Endometrial microvascular endothelial cells (primary cell): ENCODE measurements around the gene IGSF23. TPM values are rescaled to one million over a fixed set of nuclear protein-coding genes. Genes with fewer than 3 reads are reported as not detected.

Source experiments
- in situ Hi-C: cut with HindIII; loops from 2 replicates; pipeline ENCODE4 v1.10.0; 2017; ENCODE audit warnings: low sequenced_read_pairs, low pct_unique_long_range_greater_than_20kb; ENCODE audit errors: inconsistent ontology term
- total RNA-seq: library from RNA; depleted of rRNA; stranded (reverse); fragments of >200 nt; gene quantifications from one replicate; pipeline ENCODE4 v1.2.3, GENCODE V29; 2015; ENCODE audit errors: inconsistent ontology term

Gene IGSF23
- total RNA-seq, 1 donor from 2014 or later: not detected

- in situ Hi-C loops: no loop called here
These were observed 21.4 kb downstream of the IGSF23 start for GRCh38 chr19:44634785-44635184.

GRCh38 chr19:44635581-44636438, 22.4 kb downstream of the IGSF23 start:
- in situ Hi-C loops: no loop called here

GRCh38 chr19:44636439-44637389, 23.4 kb downstream of the IGSF23 start:
- in situ Hi-C loops: no loop called here

GRCh38 chr19:44637390-44637764, 24.0 kb downstream of the IGSF23 start:
- in situ Hi-C loops: no loop called here

GRCh38 chr19:44640518-44640917, 27.2 kb downstream of the IGSF23 start:
- in situ Hi-C loops: no loop called here

- in situ Hi-C loops: no loop called here
These were observed 28.3 kb downstream of the IGSF23 start for GRCh38 chr19:44641501-44642265.

- in situ Hi-C loops: no loop called here
These were observed 29.0 kb downstream of the IGSF23 start for GRCh38 chr19:44642377-44642776.

GRCh38 chr19:44643605-44644401, 30.4 kb downstream of the IGSF23 start, which contains the start of gene PVR:
Gene PVR (plus strand): TSS chr19:44643910. CDS start chr19:44644097, 187 bp downstream.
- in situ Hi-C loops: no loop called here

- in situ Hi-C loops: no loop called here
These were observed 31.1 kb downstream of the IGSF23 start for GRCh38 chr19:44644402-44645016.

- in situ Hi-C loops: no loop called here
These were observed 32.2 kb downstream of the IGSF23 start for GRCh38 chr19:44645407-44646048.

- in situ Hi-C loops: no loop called here
These were observed 32.7 kb downstream of the IGSF23 start for GRCh38 chr19:44646049-44646416.

- in situ Hi-C loops: no loop called here
These were observed 33.8 kb downstream of the IGSF23 start for GRCh38 chr19:44647144-44647543.

GRCh38 chr19:44648631-44649251, 35.4 kb downstream of the IGSF23 start:
- in situ Hi-C loops: no loop called here

GRCh38 chr19:44649578-44650145, 36.3 kb downstream of the IGSF23 start:
- in situ Hi-C loops: no loop called here

GRCh38 chr19:44653343-44653742, 40.0 kb downstream of the IGSF23 start:
- in situ Hi-C loops: no loop called here

GRCh38 chr19:44653977-44654774, 40.8 kb downstream of the IGSF23 start:
- in situ Hi-C loops: no loop called here
